K562 (cell line): ENCODE results near the gene CHPF2. TPM values are rescaled to one million over a fixed set of nuclear protein-coding genes. Genes with fewer than 3 reads are reported as not detected.

Experiments used
- ATAC-seq: fragments of 200-7000 bp; cut with Tn5 transposase; 3 replicates; pipeline ENCODE4 v1.9.1; 2020; ENCODE audit warnings: moderate library complexity
- BruUV-seq: library from RNA; stranded (reverse); fragments of 400-500 nt; replicated peaks from 2 replicates; lab custom pipeline; 2021; lab: Mats Ljungman, UMichigan
- CTCF ChIA-PET: fragments of 300-600 bp; formaldehyde crosslinking; extraction: SDS; loops from one replicate; lab custom pipeline; 2021; ENCODE audit warnings: low intra/inter-chr PET ratio; lab: Yijun Ruan, JAX
- POLR2A ChIA-PET: fragments of 300-600, 350-650 bp; sonication (Branson Sonifier 250); formaldehyde crosslinking; extraction: SDS; loops from one replicate; lab custom pipeline; 2021; ENCODE audit warnings: antibody characterized with exemption, inconsistent platforms; lab: Yijun Ruan, JAX
- DNase-seq, 4 experiments: peaks; one replicate each; pipeline versions ENCODE4 v3.0.0 to v3.0.0-alpha.2; 2011 to 2018; ENCODE audit warnings: low spot score in 3 of 4, mixed read lengths in 3 of 4; ENCODE audit errors: extremely low read depth in 1 of 4
- FAIRE-seq: peaks from 2 replicates; lab custom pipeline; 2011; peaks lifted over from hg19 to GRCh38; lab: Jason Lieb, UNC
- H2AFZ ChIP-seq: 2 replicates; pipeline ENCODE4 v1.6.0; 2011; ENCODE audit warnings: low read depth, low read length, control low read depth, inconsistent platforms
- H3K27ac ChIP-seq: fragments of 200-600 bp; 3 replicates; pipeline ENCODE4 v1.8.0; 2011; ENCODE audit warnings: low read depth, mild to moderate bottlenecking, control low read depth, inconsistent platforms, low read length, moderate library complexity, mixed read lengths; ENCODE audit errors: extremely low read depth
- H3K27me3 ChIP-seq, 2 experiments: fragments of 300-600 bp in 1 of 2; 2 replicates in 1 of 2; 3 replicates in 1 of 2; pipeline versions ENCODE4 v1.6.0 to v1.8.0; 2011; ENCODE audit warnings: inconsistent platforms in 2 of 2, low read length in 2 of 2, mild to moderate bottlenecking in 1 of 2, mixed read lengths in 1 of 2, moderate library complexity in 1 of 2; ENCODE audit not compliant: control insufficient read depth in 2 of 2, insufficient read depth in 2 of 2
- H3K36me3 ChIP-seq: fragments of 300-600 bp; 3 replicates; pipeline ENCODE4 v1.8.0; 2011; ENCODE audit warnings: mild to moderate bottlenecking, low read length, inconsistent platforms; ENCODE audit not compliant: control insufficient read depth, insufficient read depth
- H3K4me1 ChIP-seq, 2 experiments: fragments of 200-600 bp in 1 of 2; replicated peaks in 1 of 2; 2 replicates in 1 of 2; 3 replicates in 1 of 2; pipeline versions ENCODE4 v1.5.1 to v1.8.0; 2011; ENCODE audit warnings: inconsistent platforms in 2 of 2, low read length in 2 of 2, mild to moderate bottlenecking in 1 of 2, mixed read lengths in 1 of 2, moderate library complexity in 1 of 2; ENCODE audit not compliant: control insufficient read depth in 2 of 2, insufficient read depth in 2 of 2
- H3K4me2 ChIP-seq: 2 replicates; pipeline ENCODE4 v1.6.1; 2011; ENCODE audit warnings: low read length, control low read depth, inconsistent platforms, mixed read lengths; ENCODE audit not compliant: insufficient read depth
- H3K4me3 ChIP-seq: fragments of 200-600 bp; sonication (generic), shearing (Covaris generic); 2 replicates; pipeline ENCODE4 v1.5.1; 2016; ENCODE audit warnings: control low read depth, inconsistent platforms
- H3K79me2 ChIP-seq: fragments of 200-600 bp; 3 replicates; pipeline ENCODE4 v1.8.0; 2011; ENCODE audit warnings: low read length, inconsistent platforms; ENCODE audit not compliant: control insufficient read depth, insufficient read depth
- H3K9ac ChIP-seq, 2 experiments: 2 replicates each; pipeline versions ENCODE4 v1.6.0 to v1.6.1; 2011; ENCODE audit warnings: low read depth in 2 of 2, low read length in 2 of 2, control low read depth in 1 of 2, inconsistent platforms in 1 of 2, mild to moderate bottlenecking in 1 of 2, mixed read lengths in 1 of 2; ENCODE audit not compliant: insufficient read depth in 1 of 2
- H3K9me1 ChIP-seq: one replicate; pipeline ENCODE4 v1.6.0; 2011; ENCODE audit warnings: inconsistent platforms, mild to moderate bottlenecking, low read length, moderate library complexity; ENCODE audit not compliant: control insufficient read depth, insufficient read depth
- H3K9me3 ChIP-seq: replicated peaks from 2 replicates; pipeline ENCODE4 v1.5.1; 2011; ENCODE audit warnings: low read depth, low read length, inconsistent platforms; ENCODE audit not compliant: control insufficient read depth, insufficient read depth
- H4K20me1 ChIP-seq: replicated peaks from 2 replicates; pipeline ENCODE4 v1.6.1; 2011; ENCODE audit warnings: low read length, inconsistent platforms, mixed read lengths; ENCODE audit not compliant: control insufficient read depth, insufficient read depth
- BDP1 ChIP-seq: IDR thresholded peaks from 3 replicates; pipeline ENCODE4 v1.6.1; 2011; ENCODE audit not compliant: insufficient read length, insufficient read depth
- CREB1 ChIP-seq, 2 experiments: sonication (generic) in 1 of 2; formaldehyde crosslinking in 1 of 2; IDR thresholded peaks; 2 replicates each; pipeline versions ENCODE4 v1.6.1 to v1.8.0; 2012 to 2022; ENCODE audit warnings: inconsistent platforms in 1 of 2, mild to moderate bottlenecking in 1 of 2, missing genetic modification reagents in 1 of 2, moderate library complexity in 1 of 2
- FOS ChIP-seq: IDR thresholded peaks from 3 replicates; pipeline ENCODE4 v1.6.1; 2011; ENCODE audit not compliant: insufficient read length; ENCODE audit errors: extremely low read depth
- GATAD2A ChIP-seq: fragments of 450-650 bp; IDR thresholded peaks from 2 replicates; pipeline ENCODE4 v1.6.1; 2017
- HDAC2 ChIP-seq: fragments of 450-650 bp; IDR thresholded peaks from 2 replicates; pipeline ENCODE4 v1.6.1; 2016; ENCODE audit warnings: mild to moderate bottlenecking
- HEY1 ChIP-seq: fragments of 250-450 bp; sonication (Bioruptor Pico); IDR thresholded peaks from 2 replicates; pipeline ENCODE4 v1.5.0; 2020; ENCODE audit warnings: mild to moderate bottlenecking, moderate library complexity, borderline replicate concordance
- ILF3 ChIP-seq: fragments of 450-650 bp; IDR thresholded peaks from 2 replicates; pipeline ENCODE4 v1.6.1; 2018; ENCODE audit warnings: antibody characterized with exemption, mild to moderate bottlenecking, moderate library complexity, borderline replicate concordance
- ILK ChIP-seq: fragments of 450-650 bp; IDR thresholded peaks from 2 replicates; pipeline ENCODE4 v1.6.1; 2016; ENCODE audit warnings: missing genetic modification characterization, low read depth, mild to moderate bottlenecking, missing compliant biosample characterization, moderate library complexity, borderline replicate concordance
- MCM7 ChIP-seq, 2 experiments: fragments of 450-650 bp; IDR thresholded peaks; 2 replicates each; pipeline ENCODE4 v1.6.1; 2016 to 2018
- NFIC ChIP-seq: fragments of 450-650 bp; IDR thresholded peaks from 2 replicates; pipeline ENCODE4 v1.6.1; 2017; ENCODE audit warnings: mild to moderate bottlenecking, inconsistent platforms
- PML ChIP-seq: IDR thresholded peaks from 2 replicates; pipeline ENCODE4 v1.6.1; 2012; ENCODE audit warnings: low read length, inconsistent platforms
- SIX5 ChIP-seq, 2 experiments: IDR thresholded peaks; 2 replicates each; pipeline ENCODE4 v1.6.1; 2011; ENCODE audit warnings: low read length in 2 of 2, borderline replicate concordance in 1 of 2, low read depth in 1 of 2, mild to moderate bottlenecking in 1 of 2, moderate library complexity in 1 of 2; ENCODE audit not compliant: insufficient read depth in 1 of 2
- SP1 ChIP-seq: sonication (generic); formaldehyde crosslinking; IDR thresholded peaks from 2 replicates; pipeline ENCODE4 v1.8.1; 2022; ENCODE audit warnings: mild to moderate bottlenecking, missing genetic modification reagents
- ZBTB17 ChIP-seq: fragments of 450-650 bp; formaldehyde crosslinking; IDR thresholded peaks from 2 replicates; pipeline ENCODE4 v1.4.0; 2020; ENCODE audit warnings: mild to moderate bottlenecking
- ZNF445 ChIP-seq: fragments of 250-450 bp; sonication (Bioruptor Pico); IDR thresholded peaks from 2 replicates; pipeline ENCODE4 v1.4.0; 2020; ENCODE audit warnings: low read depth, mild to moderate bottlenecking, moderate library complexity
- ZNF668 ChIP-seq: fragments of 250-450 bp; sonication (Bioruptor Pico); IDR thresholded peaks from 2 replicates; pipeline ENCODE4 v1.8.0; 2022; ENCODE audit warnings: mild to moderate bottlenecking, inconsistent platforms
- ZNF717 ChIP-seq: fragments of 250-450 bp; sonication (Bioruptor Pico); IDR thresholded peaks from 2 replicates; pipeline ENCODE4 v1.5.0; 2021
- ZNF785 ChIP-seq: fragments of 250-450 bp; sonication (Bioruptor Pico); IDR thresholded peaks from 2 replicates; pipeline ENCODE4 v1.4.0; 2020; ENCODE audit warnings: mild to moderate bottlenecking
- ZSCAN29 ChIP-seq: fragments of 450-650 bp; IDR thresholded peaks from 2 replicates; pipeline ENCODE4 v1.6.1; 2017
- WGBS: fragments of 100-300 bp; shearing (Covaris generic); methylation state at CpG from one replicate; pipeline ENCODE4 v1.1.6; 2016; ENCODE audit warnings: low coverage, mixed read lengths; ENCODE audit not compliant: insufficient coverage; ENCODE audit errors: missing lambda C conversion rate; 5-methylcytosine and 5-hydroxymethylcytosine counted together
- in situ Hi-C: fragments of 300-500 bp; cut with MboI; formaldehyde crosslinking; loops from 4 replicates; pipeline ENCODE4 v1.15.0; 2018; ENCODE audit warnings: inconsistent platforms, mixed read lengths
- intact Hi-C: fragments of 100-400 bp; cut with micrococcal nuclease; formaldehyde crosslinking; loops from 2 replicates; pipeline ENCODE4 v1.14.2; 2022
- polyA plus RNA-seq, 8 experiments: library from polyadenylated mRNA; depleted of rRNA in 4 of 8; stranded (reverse) in 5 of 8; unstranded in 3 of 8; fragments of >200 nt; fragmentation: Nextera tagmentation in 2 of 8; fragmentation: Illumina TruSeq in 1 of 8; extraction: Ambion mirVana in 2 of 8; extraction: Trizol in 1 of 8; gene quantifications; 2 replicates each; pipeline versions ENCODE4 v1.2.1 to v1.2.3, GENCODE V29; 2011 to 2014; ENCODE audit warnings: inconsistent platforms in 1 of 8, missing spikeins in 1 of 8
- total RNA-seq, 7 experiments: library from RNA; depleted of rRNA in 6 of 7; stranded (reverse); fragments of >200 nt in 6 of 7; fragmentation: Illumina TruSeq in 2 of 7; extraction: Trizol in 2 of 7; gene quantifications; 2 replicates each; pipeline versions ENCODE4 v1.2.1 to v1.2.3, GENCODE V29; 2011 to 2021; ENCODE audit warnings: low replicate concordance in 1 of 7
- TF ChIP-seq, protein P1 (sequence below), 3 experiments: fragments of 200-800 bp in 1 of 3; fragments of 250-450 bp in 1 of 3; fragments of 450-650 bp in 1 of 3; sonication (Bioruptor Pico) in 1 of 3; sonication (Bioruptor generic) in 1 of 3; formaldehyde crosslinking in 1 of 3; IDR thresholded peaks; 2 replicates each; pipeline versions ENCODE4 v1.6.1 to v1.8.0; 2016 to 2022; ENCODE audit warnings: mild to moderate bottlenecking in 2 of 3, missing genetic modification characterization in 2 of 3, missing compliant biosample characterization in 1 of 3, moderate library complexity in 1 of 3

Gene CHPF2
- total and polyA plus RNA-seq, 9 of the 15 experiments (the other 6 are each of a cell fraction or from before 2014, with no cell fraction given): 0.08 to 32.8 (median 10.5) TPM

DNA sequence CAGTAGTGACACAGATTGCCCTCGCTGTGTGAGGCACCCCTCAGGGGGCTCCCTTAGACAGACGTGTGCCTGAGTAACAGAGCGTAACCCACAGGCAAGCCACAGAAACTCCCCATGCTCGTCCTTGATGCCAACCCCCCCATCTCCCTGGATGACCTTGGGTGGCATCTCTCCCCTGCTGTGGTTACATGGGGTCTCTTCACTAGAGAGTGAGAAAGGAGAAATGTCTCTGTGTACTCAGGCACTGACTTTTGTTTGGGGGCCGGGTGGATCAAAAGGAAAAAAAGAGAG is 44.1 kb upstream of the CHPF2 start:
- no peaks in the 10 kb centered on the region for H3K9me1 ChIP-seq
- no peak for FAIRE-seq
- no peak overlapping the region for H3K9ac ChIP-seq
- in situ Hi-C loops: no loop called here
- no peak overlapping the region for H3K27ac ChIP-seq
- 0% methylated on average over 5 of the region's 5 CpGs for WGBS
- peaks cover 2% of the 10 kb centered on the region; the same call in 1 of the 2 replicates for H4K20me1 ChIP-seq
- TF ChIP-seq MCM7 (IDR thresholded peaks at IDR 0.05) (no peak), PML (no peak), ZNF668 (CRISPR knock-in tag) (no peak), ZNF445 (CRISPR knock-in tag) (no peak), SP1 (no peak), FOS (no peak), HEY1 (no peak), ZNF785 (CRISPR knock-in tag) (no peak), HDAC2 (no peak), ILK (no peak), CREB1 (IDR thresholded peaks at IDR 0.05) (no peak), CREB1 (CRISPR knock-in tag; IDR thresholded peaks at IDR 0.05) (no peak), NFIC (no peak), ZNF717 (CRISPR knock-in tag) (no peak), SIX5 (IDR thresholded peaks at IDR 0.05; ENCODE audit: borderline replicate concordance in 1 of 2, insufficient read depth in 1 of 2, low read depth in 1 of 2, low read length in 2 of 2) (no peak), ZSCAN29 (no peak), ZBTB17 (CRISPR knock-in tag) (no peak), ILF3 (no peak), GATAD2A (no peak), BDP1 (no peak)
- TF ChIP-seq, protein P1, sequence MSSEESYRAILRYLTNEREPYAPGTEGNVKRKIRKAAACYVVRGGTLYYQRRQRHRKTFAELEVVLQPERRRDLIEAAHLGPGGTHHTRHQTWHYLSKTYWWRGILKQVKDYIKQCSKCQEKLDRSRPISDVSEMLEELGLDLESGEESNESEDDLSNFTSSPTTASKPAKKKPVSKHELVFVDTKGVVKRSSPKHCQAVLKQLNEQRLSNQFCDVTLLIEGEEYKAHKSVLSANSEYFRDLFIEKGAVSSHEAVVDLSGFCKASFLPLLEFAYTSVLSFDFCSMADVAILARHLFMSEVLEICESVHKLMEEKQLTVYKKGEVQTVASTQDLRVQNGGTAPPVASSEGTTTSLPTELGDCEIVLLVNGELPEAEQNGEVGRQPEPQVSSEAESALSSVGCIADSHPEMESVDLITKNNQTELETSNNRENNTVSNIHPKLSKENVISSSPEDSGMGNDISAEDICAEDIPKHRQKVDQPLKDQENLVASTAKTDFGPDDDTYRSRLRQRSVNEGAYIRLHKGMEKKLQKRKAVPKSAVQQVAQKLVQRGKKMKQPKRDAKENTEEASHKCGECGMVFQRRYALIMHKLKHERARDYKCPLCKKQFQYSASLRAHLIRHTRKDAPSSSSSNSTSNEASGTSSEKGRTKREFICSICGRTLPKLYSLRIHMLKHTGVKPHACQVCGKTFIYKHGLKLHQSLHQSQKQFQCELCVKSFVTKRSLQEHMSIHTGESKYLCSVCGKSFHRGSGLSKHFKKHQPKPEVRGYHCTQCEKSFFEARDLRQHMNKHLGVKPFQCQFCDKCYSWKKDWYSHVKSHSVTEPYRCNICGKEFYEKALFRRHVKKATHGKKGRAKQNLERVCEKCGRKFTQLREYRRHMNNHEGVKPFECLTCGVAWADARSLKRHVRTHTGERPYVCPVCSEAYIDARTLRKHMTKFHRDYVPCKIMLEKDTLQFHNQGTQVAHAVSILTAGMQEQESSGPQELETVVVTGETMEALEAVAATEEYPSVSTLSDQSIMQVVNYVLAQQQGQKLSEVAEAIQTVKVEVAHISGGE (CRISPR knock-in tag; IDR thresholded peaks at IDR 0.05): no peak
- TF ChIP-seq, all 486 proteins: peak for 0
- Histone ChIP-seq H3K4me1 (peaks cover 0 to 19% of the 10 kb centered on the region in 2 experiments; a peak in 2 of 5 replicates), H3K27me3 (peaks cover 64 to 70% of the 10 kb centered on the region in 2 experiments), H3K79me2 (no peaks in the 10 kb centered on the region), H3K36me3 (no peaks in the 10 kb centered on the region), H3K4me2 (no peak overlapping the region), H3K9me3 (no peaks in the 10 kb centered on the region; the same call in 1 of the 2 replicates), H3K4me3 (no peak overlapping the region), H2AFZ (no peak overlapping the region)
- POLR2A ChIA-PET: interaction anchor here (0.6 to 1.1 kb wide), 3 partner anchors 8 to 241 kb away, joined by 3 to 4 read pairs (median 3); no protein-coding TSS in a partner anchor
- intact Hi-C loops: no loop called here
- DNase-seq (no peak), ATAC-seq (no peak)
- no TSS peak for BruUV-seq
- CTCF ChIA-PET: no interaction called here
